ENCODE results near the gene MFNG. TPM values are rescaled to one million over a fixed set of nuclear protein-coding genes. Genes with fewer than 3 reads are reported as not detected.
"Not testable (repeated sequence)": the region's sequence is repeated elsewhere in the genome, so short reads cannot be mapped to it uniquely, and the experiment has no call there.

The MFNG gene
- total RNA-seq, 1 donor from 2014 or later, result 163 TPM

- DNase-seq, result peak; percentile 62
Measured at GRCh38 chr22:37472418-37473006, 13.7 kb downstream of the MFNG start.

DNA sequence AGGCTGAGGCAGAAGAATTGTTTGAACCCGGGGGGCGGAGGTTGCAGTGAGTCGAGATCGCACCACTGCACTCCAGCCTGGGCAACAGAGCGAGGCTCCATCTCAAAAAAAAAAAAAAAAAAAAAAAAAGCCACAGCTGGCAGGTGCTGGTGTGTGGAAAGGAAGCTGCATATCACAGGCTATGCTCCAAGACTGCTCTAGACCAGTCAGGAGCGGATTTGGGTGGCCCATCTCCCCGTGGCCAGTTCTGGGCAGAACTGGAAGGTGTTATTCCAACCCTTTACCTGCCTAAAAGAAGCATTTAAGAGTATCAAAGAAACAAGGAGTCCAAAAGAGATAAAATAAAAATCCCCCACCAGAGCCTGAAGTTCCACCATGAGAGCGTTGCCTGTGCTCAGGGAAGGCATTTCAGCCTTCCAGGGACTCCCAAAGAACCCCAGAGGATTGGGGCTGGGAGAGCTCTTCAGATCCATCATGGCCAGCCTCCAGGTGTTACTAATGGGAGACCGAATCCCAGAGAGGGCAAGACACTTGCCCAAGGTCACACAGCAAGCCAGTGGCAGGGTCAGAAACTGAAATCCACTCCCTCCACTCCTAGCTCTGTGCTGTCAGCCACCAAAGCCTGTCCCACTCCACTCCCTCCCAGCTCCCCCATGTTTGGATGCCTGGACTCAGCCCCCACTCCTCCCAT is 14.3 kb downstream of the MFNG start:
- no peak for DNase-seq

- DNase-seq, result no peak
Measured at GRCh38 chr22:37470087-37470445, 16.1 kb downstream of the MFNG start.

DNA sequence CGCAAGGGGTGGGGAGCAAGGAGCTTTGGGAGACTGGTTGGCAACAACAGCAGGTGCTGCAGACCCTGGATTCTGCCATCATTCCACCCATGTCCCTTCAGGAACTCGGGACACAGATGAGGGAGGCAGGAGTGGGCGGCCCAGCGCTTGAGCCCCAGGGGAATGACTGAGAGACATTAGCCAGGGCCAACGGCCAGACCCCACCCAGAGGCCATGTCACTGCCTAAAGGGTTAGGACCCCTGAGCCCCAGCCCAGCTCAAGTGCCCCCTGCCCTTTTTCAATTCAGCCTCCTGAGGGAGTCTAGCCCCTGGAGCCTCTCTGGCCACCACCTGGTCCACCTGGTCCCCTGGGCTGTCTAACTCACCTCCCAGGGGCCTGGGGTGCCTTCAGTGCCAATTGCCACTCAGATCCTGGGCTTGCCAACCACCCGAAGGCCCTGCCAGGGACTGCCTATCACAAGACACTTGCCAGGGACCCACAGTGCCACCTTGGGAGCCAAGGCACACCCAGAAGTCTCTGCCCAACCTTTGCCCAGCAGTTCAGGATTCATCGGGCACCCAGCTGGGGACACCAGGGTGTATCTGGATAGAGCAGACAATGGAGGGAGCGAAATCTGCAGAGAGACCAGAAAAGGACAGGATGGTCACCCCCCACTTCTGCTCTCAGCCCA is 16.6 kb downstream of the MFNG start:
- no peak for DNase-seq

DNA sequence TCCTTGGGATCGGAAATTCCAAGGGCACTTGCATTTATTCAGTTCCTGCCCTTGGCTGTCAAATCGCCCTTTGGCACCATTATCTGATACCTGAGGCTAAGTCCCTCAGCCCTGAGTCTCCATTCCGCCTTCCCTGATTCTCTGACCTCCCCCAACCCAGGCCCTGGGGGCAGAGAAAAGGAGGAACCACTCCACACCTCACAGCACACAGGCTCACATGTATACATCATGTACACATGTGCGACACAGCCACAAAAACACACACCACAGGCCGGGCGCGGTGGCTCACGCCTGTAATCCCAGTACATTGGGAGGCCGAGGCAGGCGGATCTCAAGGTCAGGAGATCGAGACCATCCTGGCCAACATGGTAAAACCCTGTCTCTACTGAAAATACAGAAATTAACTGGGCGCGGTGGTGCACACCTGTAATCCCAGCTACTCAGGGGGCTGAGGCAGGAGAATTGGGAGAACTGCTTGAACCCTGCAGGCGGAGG is 17.9 kb downstream of the MFNG start:
- not testable (repeated sequence) for DNase-seq

GRCh38 chr22:37467391-37467955 is 18.7 kb downstream of the MFNG start:
- no peak for DNase-seq

GRCh38 chr22:37464181-37464580 is 22.0 kb downstream of the MFNG start:
- DNase-seq, result peak; percentile 58

DNA sequence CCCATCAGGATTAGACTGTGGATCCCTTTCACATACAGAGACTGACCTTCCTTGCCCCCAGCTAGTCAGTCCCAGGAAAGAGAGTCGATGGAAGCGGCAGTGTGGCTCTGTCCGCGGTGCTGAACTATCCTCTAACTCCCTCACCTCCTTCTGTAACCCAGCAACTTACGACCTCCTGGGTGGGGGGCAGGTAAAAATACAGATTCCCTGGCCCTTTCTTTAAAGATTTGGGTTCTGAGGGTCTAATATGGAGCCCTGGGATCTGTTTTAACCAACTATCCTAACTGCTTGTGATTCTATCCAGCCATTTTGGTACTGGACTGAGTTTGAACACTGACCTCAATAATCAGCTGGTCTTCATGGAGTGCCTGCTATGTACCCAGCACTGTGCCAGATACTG is 23.2 kb downstream of the MFNG start:
- peak; percentile 47 for DNase-seq

DNA sequence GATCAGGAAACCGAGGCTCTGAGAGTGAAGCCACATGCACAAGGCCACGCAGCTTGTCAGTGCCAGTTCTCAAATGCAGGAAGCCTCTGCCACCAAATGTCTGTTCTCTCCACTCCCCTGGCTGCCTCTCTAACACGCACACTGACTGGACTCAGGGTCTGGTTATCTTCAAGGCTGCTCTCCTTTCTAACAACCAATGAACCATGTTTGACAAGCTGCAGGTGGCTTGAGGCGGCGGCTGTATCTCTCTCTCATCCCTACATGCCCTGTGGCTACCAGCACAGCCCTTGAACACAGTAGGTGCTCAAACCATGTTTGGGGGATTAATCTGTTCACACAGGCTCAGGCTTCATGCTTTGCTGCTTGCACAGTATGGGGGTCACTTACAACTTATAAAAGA is 23.7 kb downstream of the MFNG start:
- no peak for DNase-seq

DNA sequence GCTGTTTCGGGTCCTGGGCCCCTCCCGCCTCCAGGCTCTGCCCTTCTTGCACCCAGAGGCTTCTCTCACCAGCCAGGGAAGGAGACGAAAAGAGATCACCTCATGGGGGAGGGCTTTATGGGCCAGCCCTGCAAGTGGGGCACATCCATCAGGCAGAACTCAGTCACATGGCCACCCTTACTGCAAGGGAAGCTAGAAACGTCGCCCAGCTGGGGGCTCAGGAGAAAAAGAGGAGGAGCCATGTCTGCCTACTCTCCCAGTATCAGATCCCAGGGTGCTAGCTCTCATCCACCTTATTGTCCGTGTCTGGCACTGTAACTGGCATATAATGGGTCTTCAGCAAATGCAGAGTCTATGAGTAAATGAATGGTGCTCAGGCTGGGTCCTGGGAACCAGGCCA is 24.2 kb downstream of the MFNG start:
- DNase-seq, result no peak

- DNase-seq, result no peak
Measured at GRCh38 chr22:37460684-37461083, 25.5 kb downstream of the MFNG start.

DNA sequence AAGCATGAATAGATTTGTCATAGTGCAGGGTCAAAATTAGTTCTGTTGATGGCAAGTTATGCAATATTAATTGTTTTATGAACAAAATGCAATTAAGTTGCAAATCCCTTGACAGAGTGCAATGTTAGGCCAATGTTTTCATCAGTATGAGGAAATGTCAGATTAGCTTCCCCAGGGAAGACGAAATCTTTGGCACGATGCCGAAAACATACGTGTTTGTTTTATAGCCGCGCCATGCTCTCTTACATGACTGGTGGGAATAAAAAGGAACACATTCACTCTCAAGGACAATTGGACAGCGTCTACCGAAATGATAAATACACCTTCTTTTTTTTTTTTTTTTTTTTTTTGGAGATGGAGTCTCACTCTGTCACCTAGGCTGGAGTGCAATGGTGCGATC is 27.0 kb downstream of the MFNG start:
- no peak for DNase-seq

- DNase-seq, result peak; percentile 82
Measured at GRCh38 chr22:37457093-37457893, 28.9 kb downstream of the MFNG start.

DNA sequence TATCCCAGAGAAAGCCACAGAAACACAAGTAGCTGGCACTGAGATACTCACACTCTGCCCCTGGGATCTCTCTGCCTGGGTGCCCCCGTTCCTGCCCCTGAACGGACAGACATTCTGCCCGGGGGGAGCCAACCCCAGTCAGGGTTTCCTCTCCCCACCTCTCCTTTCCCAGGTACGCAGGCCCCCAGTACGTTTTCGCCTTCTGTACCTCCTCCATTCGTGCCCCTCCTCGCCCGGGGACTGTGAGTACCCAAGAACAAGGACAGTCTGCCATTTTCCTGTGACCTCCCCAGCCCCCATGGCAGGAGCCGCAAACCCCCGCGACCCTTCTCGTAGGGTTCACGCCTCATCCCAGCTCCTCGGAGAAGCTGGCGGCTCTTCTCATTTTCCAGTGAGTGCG is 29.8 kb downstream of the MFNG start:
- no peak for DNase-seq

- DNase-seq, result peak; percentile 13
Measured at GRCh38 chr22:37455896-37456295, 30.3 kb downstream of the MFNG start.

GRCh38 chr22:37454857-37455686 is 31.1 kb downstream of the MFNG start:
- peak; percentile 84 for DNase-seq

DNA sequence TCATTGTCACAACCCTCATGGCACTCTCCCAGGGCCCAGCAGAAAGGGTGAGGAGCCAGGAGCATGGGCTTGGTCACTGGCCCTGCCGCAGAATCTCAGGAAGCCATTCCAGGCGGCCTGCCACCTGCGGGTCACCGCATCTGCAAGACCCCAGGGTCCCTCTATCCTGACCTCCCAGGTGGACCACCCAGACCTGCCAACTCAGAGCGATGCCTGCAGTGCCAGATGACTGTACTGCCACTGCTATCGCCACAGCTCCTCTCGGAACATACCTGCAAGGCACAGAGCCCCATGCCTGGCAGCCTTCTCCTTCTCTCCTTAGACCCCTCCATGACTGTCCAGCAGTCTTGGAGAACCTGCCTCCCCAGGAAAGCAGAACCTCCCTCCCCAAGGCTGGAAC is 32.5 kb downstream of the MFNG start:
- no peak for DNase-seq

GRCh38 chr22:37451218-37451617 is 35.0 kb downstream of the MFNG start:
- DNase-seq, result no peak

DNA sequence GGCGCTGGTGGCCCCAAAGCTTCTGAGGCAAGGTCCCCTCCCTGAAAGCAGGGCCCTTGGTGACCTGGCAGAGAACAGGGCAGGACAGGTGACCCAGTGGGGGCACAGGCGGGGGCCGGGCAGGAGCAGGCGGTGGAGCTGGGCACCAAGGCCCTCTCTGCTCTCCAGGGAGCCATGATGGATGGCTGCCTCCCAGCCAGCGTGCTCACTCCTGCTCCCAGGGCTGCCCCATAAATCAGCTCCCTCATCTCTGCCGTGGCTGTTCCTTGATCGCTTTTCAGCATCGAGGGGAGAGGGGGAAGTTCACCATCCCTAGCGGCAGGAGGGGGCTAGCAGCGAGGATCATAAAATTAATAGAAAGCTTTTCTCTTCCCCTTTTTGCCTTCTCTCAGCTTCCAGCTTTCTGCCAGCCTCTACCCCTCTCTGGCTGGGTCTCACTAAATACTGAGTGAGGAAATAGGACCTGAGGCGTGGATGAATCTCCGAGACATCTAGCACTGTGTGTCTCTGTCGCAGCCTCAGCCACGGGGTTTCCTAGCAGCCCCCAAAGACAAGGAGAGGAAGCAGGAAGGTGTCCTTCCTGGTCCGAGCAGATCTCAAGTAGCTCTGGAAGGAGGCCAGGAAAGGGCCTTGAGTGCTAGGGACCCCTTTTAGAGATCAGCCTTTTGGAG is 36.7 kb downstream of the MFNG start:
- DNase-seq, result no peak

GRCh38 chr22:37448516-37449127 is 37.6 kb downstream of the MFNG start:
- no peak for DNase-seq

- DNase-seq, result no peak
Measured at GRCh38 chr22:37445501-37445900, 40.7 kb downstream of the MFNG start.

All from dermis blood vessel endothelial cell (primary cell).